ENCODE data around the gene TRIB2. TPM values are rescaled to one million over a fixed set of nuclear protein-coding genes. Genes with fewer than 3 reads are reported as not detected.

Gene TRIB2
- polyA plus RNA-seq, 2 of the 4 experiments (the other 2 are of a cell fraction): 0.17 to 0.32 TPM

DNA sequence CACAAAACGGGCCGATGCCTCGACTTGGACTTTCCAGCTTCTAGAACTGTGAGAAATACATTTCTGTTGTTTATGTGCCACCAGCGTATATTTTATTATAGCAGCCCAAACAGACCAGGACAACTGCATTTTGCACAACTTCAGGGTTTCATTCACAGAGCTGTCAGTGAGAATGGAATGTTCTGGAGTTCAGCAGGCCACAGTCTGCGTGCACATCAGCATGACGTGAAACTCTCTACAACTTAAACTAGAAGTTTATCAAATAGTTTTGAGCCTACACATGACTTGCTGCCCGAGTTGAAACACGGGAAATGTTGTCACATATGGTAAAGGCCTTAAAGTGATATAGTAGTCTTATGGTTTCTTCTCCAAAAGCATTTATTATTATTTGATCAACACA is 3.9 kb upstream of the TRIB2 start:
- POLR2A ChIA-PET: no interaction called here
- peaks cover 8% of the 10 kb centered on the region; the same call in 2 of the 3 replicates for H3K4me1 ChIP-seq
- TF ChIP-seq CHD4 (IDR thresholded peaks at IDR 0.05; ENCODE audit: borderline replicate concordance) (no peak), RAD21 (conservative IDR thresholded peaks at IDR 0.05 in 1 of 2, IDR thresholded peaks at IDR 0.05 in 1 of 2) (no peak), JUN (IDR thresholded peaks at IDR 0.05) (no peak), MAFK (IDR thresholded peaks at IDR 0.05; ENCODE audit: partially characterized antibody) (no peak), EHF (CRISPR knock-in tag; IDR thresholded peaks at IDR 0.05) (no peak), HOXA7 (CRISPR knock-in tag; IDR thresholded peaks at IDR 0.05) (no peak), RFX5 (IDR thresholded peaks at IDR 0.05) (no peak), POLR2A (IDR thresholded peaks at IDR 0.05; ENCODE audit: low read length) (no peak), RCOR1 (IDR thresholded peaks at IDR 0.05; ENCODE audit: low read depth, low read length) (no peak), FOSB (CRISPR knock-in tag; IDR thresholded peaks at IDR 0.05) (no peak), ESRRA (IDR thresholded peaks at IDR 0.05; ENCODE audit: borderline replicate concordance, low read length) (no peak), FOSL2 (IDR thresholded peaks at IDR 0.05) (no peak), FOSL2 (CRISPR knock-in tag; IDR thresholded peaks at IDR 0.05) (no peak), EHMT2 (IDR thresholded peaks at IDR 0.05; ENCODE audit: low read depth) (no peak), GATA3 (IDR thresholded peaks at IDR 0.05; ENCODE audit: borderline replicate concordance) (no peak)

DNA sequence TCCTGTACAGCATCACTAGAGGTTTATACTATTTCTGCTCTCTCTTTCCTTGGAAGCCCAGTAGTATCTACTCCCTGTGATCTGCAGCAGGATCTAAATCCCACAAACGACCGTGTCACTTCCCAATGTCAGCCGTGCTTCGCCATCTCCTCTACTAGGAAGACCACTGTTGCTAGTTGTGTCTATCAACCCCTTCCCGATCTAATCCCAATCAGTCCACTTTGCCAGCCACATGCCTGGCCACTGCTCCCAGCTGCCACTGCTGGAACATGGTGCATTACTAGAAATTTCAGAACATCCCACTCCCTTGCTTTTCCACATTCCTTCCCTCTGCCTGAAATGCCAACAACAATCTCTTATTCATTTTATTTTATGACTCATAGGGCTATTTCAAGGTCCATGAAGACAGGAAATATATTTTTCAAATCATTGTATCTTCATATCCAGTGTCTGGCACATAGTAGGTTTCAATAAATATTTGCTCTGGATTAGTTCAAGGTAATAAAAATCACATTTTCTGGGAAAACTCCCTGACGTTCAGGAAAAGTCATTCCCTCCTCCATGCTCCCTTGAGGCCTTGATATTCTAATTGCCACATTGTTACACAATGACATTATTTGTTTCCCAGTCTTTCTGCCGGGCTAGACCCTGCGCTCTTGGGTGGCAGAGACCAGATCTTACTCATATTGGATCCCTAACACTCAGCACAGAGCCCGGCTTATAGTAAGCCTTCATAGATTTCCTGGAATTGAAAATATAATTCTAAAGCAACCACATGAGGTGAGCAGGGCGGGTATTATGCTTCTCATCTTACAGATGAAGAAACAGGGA is 2.1 kb upstream of the TRIB2 start:
- H3K4me1 ChIP-seq: peaks cover 15% of the 10 kb centered on the region
- no peak overlapping the region for H3K4me2 ChIP-seq
- FAIRE-seq (no peak), ATAC-seq (no peak), DNase-seq (ENCODE audit: low read depth in 1 of 2, low spot score in 1 of 2) (no peak)
- POLR2A ChIA-PET: interaction anchor here (0.7 kb wide), 1 partner anchor 12 kb away, joined by 4 read pairs; no protein-coding TSS in a partner anchor
- no peak overlapping the region for H3K27ac ChIP-seq
- H3K9me3 ChIP-seq: no peaks in the 10 kb centered on the region; the same call in 2 of the 3 replicates
- 39% methylated on average over 10 of the region's 10 CpGs for WGBS (ENCODE audit: missing lambda C conversion rate)
- no peak overlapping the region for H3K4me3 ChIP-seq
- TF ChIP-seq FOSL2 (IDR thresholded peaks at IDR 0.05): no peak
- TF ChIP-seq FOSL2 (CRISPR knock-in tag; IDR thresholded peaks at IDR 0.05): peak; percentile 17; the same call in 1 of the 2 replicates
- TF ChIP-seq, protein P1, sequence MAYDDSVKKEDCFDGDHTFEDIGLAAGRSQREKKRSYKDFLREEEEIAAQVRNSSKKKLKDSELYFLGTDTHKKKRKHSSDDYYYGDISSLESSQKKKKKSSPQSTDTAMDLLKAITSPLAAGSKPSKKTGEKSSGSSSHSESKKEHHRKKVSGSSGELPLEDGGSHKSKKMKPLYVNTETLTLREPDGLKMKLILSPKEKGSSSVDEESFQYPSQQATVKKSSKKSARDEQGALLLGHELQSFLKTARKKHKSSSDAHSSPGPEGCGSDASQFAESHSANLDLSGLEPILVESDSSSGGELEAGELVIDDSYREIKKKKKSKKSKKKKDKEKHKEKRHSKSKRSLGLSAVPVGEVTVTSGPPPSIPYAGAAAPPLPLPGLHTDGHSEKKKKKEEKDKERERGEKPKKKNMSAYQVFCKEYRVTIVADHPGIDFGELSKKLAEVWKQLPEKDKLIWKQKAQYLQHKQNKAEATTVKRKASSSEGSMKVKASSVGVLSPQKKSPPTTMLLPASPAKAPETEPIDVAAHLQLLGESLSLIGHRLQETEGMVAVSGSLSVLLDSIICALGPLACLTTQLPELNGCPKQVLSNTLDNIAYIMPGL (CRISPR knock-in tag; IDR thresholded peaks at IDR 0.05; ENCODE audit: borderline replicate concordance): no peak
- TF ChIP-seq, protein P2, sequence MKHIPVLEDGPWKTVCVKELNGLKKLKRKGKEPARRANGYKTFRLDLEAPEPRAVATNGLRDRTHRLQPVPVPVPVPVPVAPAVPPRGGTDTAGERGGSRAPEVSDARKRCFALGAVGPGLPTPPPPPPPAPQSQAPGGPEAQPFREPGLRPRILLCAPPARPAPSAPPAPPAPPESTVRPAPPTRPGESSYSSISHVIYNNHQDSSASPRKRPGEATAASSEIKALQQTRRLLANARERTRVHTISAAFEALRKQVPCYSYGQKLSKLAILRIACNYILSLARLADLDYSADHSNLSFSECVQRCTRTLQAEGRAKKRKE (CRISPR knock-in tag; IDR thresholded peaks at IDR 0.05; ENCODE audit: low read depth): no peak
- CTCF ChIA-PET: interaction anchor here (1.1 to 3.2 kb wide), 4 partner anchors 11 to 292 kb away, joined by 3 to 31 read pairs (median 6); no protein-coding TSS in a partner anchor

More for the DNA sequence above, 3.9 kb upstream of the TRIB2 start:
- DNase-seq (ENCODE audit: low read depth in 1 of 2, low spot score in 1 of 2): no peak
- FAIRE-seq: no peak
- Histone ChIP-seq H3K4me3 (no peak overlapping the region), H3K9me3 (no peaks in the 10 kb centered on the region), H3K27ac (no peak overlapping the region), H3K4me2 (no peak overlapping the region)
- ATAC-seq: no peak
- CTCF ChIA-PET: interaction anchor here (0.7 kb wide), 1 partner anchor 11 kb away, joined by 3 read pairs; no protein-coding TSS in a partner anchor
- WGBS (ENCODE audit: missing lambda C conversion rate): 22% methylated on average over 8 of the region's 8 CpGs

DNA sequence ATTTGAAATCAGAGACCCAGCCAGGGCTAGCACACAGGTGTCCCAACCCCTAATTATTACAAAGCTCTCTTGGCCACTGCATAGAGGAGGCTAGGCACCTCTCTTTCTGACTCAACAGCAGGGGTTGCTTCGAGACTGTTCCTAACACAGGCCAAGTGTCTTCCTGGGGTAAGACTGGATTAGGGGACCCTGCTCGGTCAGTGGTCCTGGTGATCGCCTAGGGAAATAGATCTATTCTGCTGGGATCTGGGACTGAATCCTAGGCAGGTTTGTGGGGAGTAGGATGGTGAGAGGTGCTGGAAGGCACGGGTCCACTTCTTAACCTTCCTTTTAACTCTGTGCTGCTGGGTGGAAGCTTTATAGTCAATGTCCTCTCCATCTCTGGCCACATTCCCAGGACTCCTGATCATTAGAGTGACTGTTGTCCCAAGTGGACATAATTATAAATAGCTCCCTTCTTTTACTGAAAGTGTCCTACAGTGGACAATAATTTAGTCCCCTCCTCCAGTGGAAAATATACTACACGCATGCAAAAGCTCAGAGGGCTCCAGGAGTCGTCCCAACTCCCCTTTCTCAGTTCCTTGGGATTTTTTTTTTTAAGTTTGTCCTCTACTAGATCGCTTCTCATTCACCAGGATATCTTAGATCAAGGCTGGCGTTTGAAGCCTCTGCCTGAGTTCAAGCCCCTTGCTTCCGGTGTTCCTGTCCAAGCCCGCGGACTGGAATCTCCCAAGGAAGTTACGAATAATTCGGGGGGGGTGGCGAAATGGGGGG is 1.3 kb upstream of the TRIB2 start:
- peak overlapping the region; percentile 100 for H3K4me2 ChIP-seq
- no peak for ATAC-seq
- ChIA-PET POLR2A (interaction anchor here (0.7 to 1.6 kb wide), 2 partner anchors 13 to 886 kb away, joined by 4 to 5 read pairs; no protein-coding TSS in a partner anchor), CTCF (interaction anchor here (0.6 to 3.2 kb wide), 14 partner anchors 8 to 1156 kb away, joined by 3 to 31 read pairs (median 4); no protein-coding TSS in a partner anchor)
- WGBS (ENCODE audit: missing lambda C conversion rate): 45% methylated on average over 11 of the region's 14 CpGs
- H3K4me3 ChIP-seq: no peak overlapping the region; the same call in 2 of the 3 replicates
- DNase-seq (ENCODE audit: low read depth in 1 of 2, low spot score in 1 of 2): no peak
- peaks cover 15% of the 10 kb centered on the region for H3K4me1 ChIP-seq
- H3K27ac ChIP-seq: no peak overlapping the region
- TF ChIP-seq, protein P3, sequence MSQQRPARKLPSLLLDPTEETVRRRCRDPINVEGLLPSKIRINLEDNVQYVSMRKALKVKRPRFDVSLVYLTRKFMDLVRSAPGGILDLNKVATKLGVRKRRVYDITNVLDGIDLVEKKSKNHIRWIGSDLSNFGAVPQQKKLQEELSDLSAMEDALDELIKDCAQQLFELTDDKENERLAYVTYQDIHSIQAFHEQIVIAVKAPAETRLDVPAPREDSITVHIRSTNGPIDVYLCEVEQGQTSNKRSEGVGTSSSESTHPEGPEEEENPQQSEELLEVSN (IDR thresholded peaks at IDR 0.05; ENCODE audit: borderline replicate concordance, low read depth): no peak
- TF ChIP-seq RNF2 (IDR thresholded peaks at IDR 0.05; ENCODE audit: borderline replicate concordance, low read depth) (no peak), HEYL (CRISPR knock-in tag; IDR thresholded peaks at IDR 0.05) (no peak), RARB (CRISPR knock-in tag; IDR thresholded peaks at IDR 0.05) (no peak), FOSL2 (IDR thresholded peaks at IDR 0.05) (no peak), FOSL2 (CRISPR knock-in tag; IDR thresholded peaks at IDR 0.05) (no peak), EHF (CRISPR knock-in tag; IDR thresholded peaks at IDR 0.05) (no peak), POLR2A (IDR thresholded peaks at IDR 0.05; ENCODE audit: low read length) (no peak), GATA3 (IDR thresholded peaks at IDR 0.05; ENCODE audit: borderline replicate concordance) (no peak)
- TF ChIP-seq, protein P4, sequence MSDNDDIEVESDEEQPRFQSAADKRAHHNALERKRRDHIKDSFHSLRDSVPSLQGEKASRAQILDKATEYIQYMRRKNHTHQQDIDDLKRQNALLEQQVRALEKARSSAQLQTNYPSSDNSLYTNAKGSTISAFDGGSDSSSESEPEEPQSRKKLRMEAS (IDR thresholded peaks at IDR 0.05): no peak
- TF ChIP-seq, protein P5, sequence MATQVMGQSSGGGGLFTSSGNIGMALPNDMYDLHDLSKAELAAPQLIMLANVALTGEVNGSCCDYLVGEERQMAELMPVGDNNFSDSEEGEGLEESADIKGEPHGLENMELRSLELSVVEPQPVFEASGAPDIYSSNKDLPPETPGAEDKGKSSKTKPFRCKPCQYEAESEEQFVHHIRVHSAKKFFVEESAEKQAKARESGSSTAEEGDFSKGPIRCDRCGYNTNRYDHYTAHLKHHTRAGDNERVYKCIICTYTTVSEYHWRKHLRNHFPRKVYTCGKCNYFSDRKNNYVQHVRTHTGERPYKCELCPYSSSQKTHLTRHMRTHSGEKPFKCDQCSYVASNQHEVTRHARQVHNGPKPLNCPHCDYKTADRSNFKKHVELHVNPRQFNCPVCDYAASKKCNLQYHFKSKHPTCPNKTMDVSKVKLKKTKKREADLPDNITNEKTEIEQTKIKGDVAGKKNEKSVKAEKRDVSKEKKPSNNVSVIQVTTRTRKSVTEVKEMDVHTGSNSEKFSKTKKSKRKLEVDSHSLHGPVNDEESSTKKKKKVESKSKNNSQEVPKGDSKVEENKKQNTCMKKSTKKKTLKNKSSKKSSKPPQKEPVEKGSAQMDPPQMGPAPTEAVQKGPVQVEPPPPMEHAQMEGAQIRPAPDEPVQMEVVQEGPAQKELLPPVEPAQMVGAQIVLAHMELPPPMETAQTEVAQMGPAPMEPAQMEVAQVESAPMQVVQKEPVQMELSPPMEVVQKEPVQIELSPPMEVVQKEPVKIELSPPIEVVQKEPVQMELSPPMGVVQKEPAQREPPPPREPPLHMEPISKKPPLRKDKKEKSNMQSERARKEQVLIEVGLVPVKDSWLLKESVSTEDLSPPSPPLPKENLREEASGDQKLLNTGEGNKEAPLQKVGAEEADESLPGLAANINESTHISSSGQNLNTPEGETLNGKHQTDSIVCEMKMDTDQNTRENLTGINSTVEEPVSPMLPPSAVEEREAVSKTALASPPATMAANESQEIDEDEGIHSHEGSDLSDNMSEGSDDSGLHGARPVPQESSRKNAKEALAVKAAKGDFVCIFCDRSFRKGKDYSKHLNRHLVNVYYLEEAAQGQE (IDR thresholded peaks at IDR 0.05): no peak
- FAIRE-seq: no peak
- H3K9me3 ChIP-seq: no peaks in the 10 kb centered on the region; the same call in 2 of the 3 replicates

Data from A549 (cell line).